Panc1 (cell line): ENCODE measurements around the gene ZDHHC14. TPM values are rescaled to one million over a fixed set of nuclear protein-coding genes. Genes with fewer than 3 reads are reported as not detected.

Experiments
- ATAC-seq: fragments of 200-7000 bp; cut with Tn5 transposase; 2 replicates; pipeline ENCODE4 v1.9.1; 2020; ENCODE audit warnings: mild to moderate bottlenecking, moderate library complexity
- BruUV-seq: library from RNA; stranded (reverse); fragments of 400-500 nt; replicated peaks from 2 replicates; lab custom pipeline; 2021; lab: Mats Ljungman, UMichigan
- CTCF ChIA-PET: fragments of 300-600 bp; sonication (Branson Sonifier 250); formaldehyde crosslinking; loops from one replicate; lab custom pipeline; 2022; ENCODE audit warnings: antibody characterized with exemption; lab: Charles Lee
- POLR2A ChIA-PET: fragments of 300-600 bp; sonication (Branson Sonifier 250); formaldehyde crosslinking; loops from one replicate; lab custom pipeline; 2022; ENCODE audit warnings: antibody characterized with exemption; lab: Charles Lee
- DNase-seq: peaks from one replicate; pipeline ENCODE4 v3.0.0-alpha.2; 2010; ENCODE audit warnings: low read depth, low spot score
- H3K27ac ChIP-seq: 2 replicates; pipeline ENCODE4 v1.5.1; 2011; ENCODE audit warnings: mild to moderate bottlenecking, low read length, inconsistent platforms
- H3K27me3 ChIP-seq: fragments of 200-500 bp; sonication (Bioruptor generic); 2 replicates; pipeline ENCODE4 v1.6.0; 2014; ENCODE audit warnings: low read length, inconsistent platforms; ENCODE audit not compliant: control insufficient read depth, insufficient read depth
- H3K36me3 ChIP-seq: fragments of 200-500 bp; sonication (Bioruptor generic); 2 replicates; pipeline ENCODE4 v1.5.1; 2014; ENCODE audit warnings: inconsistent platforms, mild to moderate bottlenecking, low read length, moderate library complexity; ENCODE audit not compliant: control insufficient read depth, insufficient read depth
- H3K4me1 ChIP-seq: 2 replicates; pipeline ENCODE4 v1.5.1; 2011; ENCODE audit warnings: inconsistent platforms, mild to moderate bottlenecking, low read length, moderate library complexity; ENCODE audit not compliant: control insufficient read depth, insufficient read depth
- H3K4me3 ChIP-seq, 2 experiments: 2 replicates each; pipeline ENCODE4 v1.5.1; 2011 to 2012; ENCODE audit warnings: low read depth in 2 of 2, low read length in 2 of 2, mild to moderate bottlenecking in 2 of 2, inconsistent platforms in 1 of 2, moderate library complexity in 1 of 2
- H3K9me3 ChIP-seq: fragments of 200-500 bp; sonication (Bioruptor generic); 2 replicates; pipeline ENCODE4 v1.5.1; 2014; ENCODE audit warnings: low read depth, mild to moderate bottlenecking, inconsistent platforms, low read length, moderate library complexity; ENCODE audit not compliant: control insufficient read depth, insufficient read depth
- CTCF ChIP-seq: fragments of 450-650 bp; IDR thresholded peaks from 2 replicates; pipeline ENCODE4 v1.5.1; 2017; ENCODE audit warnings: mild to moderate bottlenecking
- POLR2AphosphoS5 ChIP-seq: IDR thresholded peaks from 2 replicates; pipeline ENCODE4 v1.6.1; 2012; ENCODE audit warnings: mild to moderate bottlenecking, low read depth, low read length, moderate library complexity
- REST ChIP-seq, 2 experiments: IDR thresholded peaks; 2 replicates each; pipeline ENCODE4 v1.6.1; 2011 to 2012; ENCODE audit warnings: low read depth in 2 of 2, control low read depth in 1 of 2, low read length in 1 of 2, mild to moderate bottlenecking in 1 of 2, moderate library complexity in 1 of 2; ENCODE audit not compliant: insufficient read depth in 1 of 2
- SIN3A ChIP-seq: IDR thresholded peaks from 2 replicates; pipeline ENCODE4 v1.6.1; 2012; ENCODE audit warnings: low read depth, mild to moderate bottlenecking, low read length, moderate library complexity, borderline replicate concordance; ENCODE audit not compliant: insufficient read depth
- TCF7L2 ChIP-seq: IDR thresholded peaks from 2 replicates; pipeline ENCODE4 v1.6.1; 2011; ENCODE audit warnings: mild to moderate bottlenecking, low read depth, low read length, inconsistent platforms
- in situ Hi-C: cut with HindIII; loops from 2 replicates; pipeline ENCODE4 v1.10.0; 2016; ENCODE audit warnings: low sequenced_read_pairs, low pct_unique_long_range_greater_than_20kb
- intact Hi-C: fragments of 100-400 bp; cut with micrococcal nuclease; formaldehyde crosslinking; loops from one replicate; pipeline ENCODE4 v1.10.0; 2022; ENCODE audit not compliant: unreplicated experiment
- total RNA-seq: library from RNA; stranded (reverse); gene quantifications from one replicate; pipeline ENCODE4 v1.2.1, GENCODE V29; 2021; ENCODE audit not compliant: unreplicated experiment

ZDHHC14 gene
- total RNA-seq, 1 experiment from 2014 or later: 19.9 TPM

GRCh38 chr6:157455731-157456523, 74.9 kb downstream of the ZDHHC14 start:
- ChIA-PET POLR2A (no interaction called here), CTCF (no interaction called here)
- intact Hi-C loops: no loop called here
- Histone ChIP-seq H3K27ac (no peak overlapping the region), H3K27me3 (no peaks in the 10 kb centered on the region), H3K4me1 (peaks cover 4% of the 10 kb centered on the region; the same call in 1 of the 2 replicates), H3K36me3 (no peaks in the 10 kb centered on the region), H3K9me3 (no peaks in the 10 kb centered on the region), H3K4me3 (no peak overlapping the region)
- no peak for TF ChIP-seq TCF7L2
- TF ChIP-seq SIN3A: no peak
- BruUV-seq: no TSS peak
- ATAC-seq: no peak
- in situ Hi-C loops: no loop called here
- DNase-seq: no peak

GRCh38 chr6:157456524-157456829, 75.5 kb downstream of the ZDHHC14 start:
- ATAC-seq (no peak), DNase-seq (no peak)
- ChIA-PET POLR2A (no interaction called here), CTCF (no interaction called here)
- intact Hi-C loops (no loop called here), in situ Hi-C loops (no loop called here)
- TF ChIP-seq SIN3A (no peak), POLR2AphosphoS5 (no peak)
- H3K4me1 ChIP-seq: peaks cover 7% of the 10 kb centered on the region; the same call in 1 of the 2 replicates
- no peak overlapping the region for H3K4me3 ChIP-seq
- H3K36me3 ChIP-seq: no peaks in the 10 kb centered on the region
- no TSS peak for BruUV-seq
- no peaks in the 10 kb centered on the region for H3K9me3 ChIP-seq
- no peaks in the 10 kb centered on the region for H3K27me3 ChIP-seq
- H3K27ac ChIP-seq: no peak overlapping the region

- in situ Hi-C loops: no loop called here
- Histone ChIP-seq H3K9me3 (no peaks in the 10 kb centered on the region), H3K4me1 (peaks cover 10% of the 10 kb centered on the region), H3K27me3 (no peaks in the 10 kb centered on the region), H3K27ac (no peak overlapping the region), H3K36me3 (no peaks in the 10 kb centered on the region), H3K4me3 (no peak overlapping the region)
- TF ChIP-seq REST (IDR thresholded peaks at IDR 0.05; ENCODE audit: insufficient read depth in 1 of 2, low read depth in 2 of 2, low read length in 1 of 2) (no peak), SIN3A (no peak), TCF7L2 (no peak), CTCF (no peak), POLR2AphosphoS5 (no peak)
- no TSS peak for BruUV-seq
- intact Hi-C loops: no loop called here
- DNase-seq (no peak), ATAC-seq (no peak)
- POLR2A ChIA-PET: no interaction called here
- CTCF ChIA-PET: no interaction called here
These were observed 76.8 kb downstream of the ZDHHC14 start for GRCh38 chr6:157457787-157458186.
